CD4-positive, alpha-beta T cell (primary cell): ENCODE data around the gene TIMM10. TPM values are rescaled to one million over a fixed set of nuclear protein-coding genes. Genes with fewer than 3 reads are reported as not detected.
A peak's percentile ranks its signal among the peaks of the same experiment; 100 is the strongest.

Source experiments
- ATAC-seq: fragments of 200-7000 bp; cut with Tn5 transposase; one replicate; pipeline ENCODE4 v1.10.0; 2022; ENCODE audit warnings: mild to moderate bottlenecking; ENCODE audit not compliant: poor library complexity
- CTCF ChIA-PET: fragments of 350-600 bp; sonication (Branson Sonifier 250); formaldehyde crosslinking; loops from one replicate; lab custom pipeline; 2021; ENCODE audit warnings: antibody characterized with exemption, inconsistent platforms; lab: Charles Lee
- POLR2A ChIA-PET: fragments of 350-600 bp; sonication (Branson Sonifier 250); formaldehyde crosslinking; loops from one replicate; lab custom pipeline; 2021; ENCODE audit warnings: antibody characterized with exemption, inconsistent platforms; lab: Charles Lee
- DNase-seq, 14 experiments: peaks; one replicate each; pipeline ENCODE4 v3.0.0-alpha.2; 2013 to 2020; ENCODE audit warnings: mixed read lengths in 2 of 14
- H3K27ac ChIP-seq, 2 donors: one replicate each; pipeline versions ENCODE4 v1.5.1 to v1.7.0; 2013; ENCODE audit warnings: low read length in 2 of 2, low read depth in 1 of 2, mild to moderate bottlenecking in 1 of 2
- H3K27me3 ChIP-seq, 2 experiments: 1 replicate in 1 of 2; 2 replicates in 1 of 2; pipeline versions ENCODE4 v1.6.1 to v1.7.0; 2013; ENCODE audit warnings: low read length in 2 of 2, control low read depth in 1 of 2, mild to moderate bottlenecking in 1 of 2, moderate library complexity in 1 of 2; ENCODE audit not compliant: insufficient read depth in 2 of 2, control insufficient read depth in 1 of 2
- H3K36me3 ChIP-seq: one replicate; pipeline ENCODE4 v1.6.1; 2013; ENCODE audit warnings: low read length, control low read depth; ENCODE audit not compliant: insufficient read depth
- H3K4me1 ChIP-seq: one replicate; pipeline ENCODE4 v1.6.1; 2013; ENCODE audit warnings: low read length, control low read depth; ENCODE audit not compliant: insufficient read depth
- H3K4me3 ChIP-seq: one replicate; pipeline ENCODE4 v1.5.1; 2013; ENCODE audit warnings: mild to moderate bottlenecking, low read length, moderate library complexity
- H3K9me3 ChIP-seq, 2 experiments: 1 replicate in 1 of 2; 2 replicates in 1 of 2; pipeline versions ENCODE4 v1.6.1 to v1.7.0; 2013; ENCODE audit warnings: low read length in 2 of 2, mild to moderate bottlenecking in 2 of 2, control low read depth in 1 of 2, moderate library complexity in 1 of 2; ENCODE audit not compliant: control insufficient read depth in 1 of 2, insufficient read depth in 1 of 2
- H3K27ac Mint-ChIP-seq: one replicate; pipeline ENCODE4 v1.8.0; 2020; ENCODE audit warnings: mixed read lengths
- H3K27me3 Mint-ChIP-seq: one replicate; pipeline ENCODE4 v1.8.0; 2021; ENCODE audit warnings: mixed read lengths
- H3K36me3 Mint-ChIP-seq: one replicate; pipeline ENCODE4 v1.8.0; 2021; ENCODE audit warnings: low read depth, mixed read lengths
- H3K4me1 Mint-ChIP-seq: one replicate; pipeline ENCODE4 v1.8.0; 2021; ENCODE audit warnings: low read depth, mixed read lengths
- H3K4me3 Mint-ChIP-seq: one replicate; pipeline ENCODE4 v1.8.0; 2020; ENCODE audit warnings: mild to moderate bottlenecking, mixed read lengths
- H3K9me3 Mint-ChIP-seq: one replicate; pipeline ENCODE4 v1.8.0; 2020; ENCODE audit warnings: mixed read lengths
- intact Hi-C, 2 experiments: fragments of 100-400 bp; cut with DNase I in 1 of 2; cut with micrococcal nuclease in 1 of 2; formaldehyde crosslinking; loops; one replicate each; pipeline versions ENCODE4 v1.15.1 to v1.9.0; 2023 to 2025; cut with DNase I, micrococcal nuclease
- total RNA-seq, 174 experiments: library from RNA in 2 of 174; stranded (reverse) in 2 of 174; gene quantifications; one replicate each; pipeline ENCODE4 v1.2.3 and lab custom pipeline; 2021 to 2026
- TF ChIP-seq, protein P1 (sequence below): fragments of 200-600 bp; IDR thresholded peaks from one replicate; pipeline ENCODE4 v1.8.0; 2022; ENCODE audit warnings: antibody characterized with exemption, mild to moderate bottlenecking

TIMM10 gene
- total RNA-seq, 2 experiments from 2014 or later: 28.0 TPM

DNA sequence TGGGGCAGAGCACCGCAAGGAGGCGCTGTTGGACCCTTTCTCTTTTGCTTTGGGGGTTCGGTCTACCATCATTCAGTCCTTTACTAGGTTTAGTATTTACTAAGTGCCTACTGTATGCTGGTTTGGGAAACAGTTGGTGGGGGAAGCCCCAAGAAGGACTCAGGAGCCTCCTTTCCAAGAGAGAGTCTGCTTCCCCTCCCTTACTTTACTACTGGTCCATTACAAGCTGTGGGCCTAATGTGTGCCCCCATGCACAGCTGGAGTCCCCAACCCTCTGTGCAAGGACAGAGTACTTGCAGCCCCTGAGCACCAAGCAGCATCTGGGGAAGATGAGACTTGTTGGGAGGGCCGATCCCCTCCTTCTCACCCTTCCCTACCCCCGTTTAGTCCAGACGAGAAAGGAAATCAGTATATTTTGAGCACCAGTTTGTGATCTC lies 37.8 kb upstream of the TIMM10 start:
- ChIA-PET CTCF (interaction anchor here (0.6 to 2.5 kb wide), 23 partner anchors 9 to 232 kb away, joined by 3 to 47 read pairs (median 4); partner anchors contain the start of genes CLP1, MED19, TIMM10 and TMX2), POLR2A (interaction anchor here (0.6 to 3.5 kb wide), 13 partner anchors 38 to 243 kb away, joined by 3 to 34 read pairs (median 4); partner anchors contain the start of genes MED19, SSRP1, TIMM10 and TMX2)
- TF ChIP-seq, protein P1, sequence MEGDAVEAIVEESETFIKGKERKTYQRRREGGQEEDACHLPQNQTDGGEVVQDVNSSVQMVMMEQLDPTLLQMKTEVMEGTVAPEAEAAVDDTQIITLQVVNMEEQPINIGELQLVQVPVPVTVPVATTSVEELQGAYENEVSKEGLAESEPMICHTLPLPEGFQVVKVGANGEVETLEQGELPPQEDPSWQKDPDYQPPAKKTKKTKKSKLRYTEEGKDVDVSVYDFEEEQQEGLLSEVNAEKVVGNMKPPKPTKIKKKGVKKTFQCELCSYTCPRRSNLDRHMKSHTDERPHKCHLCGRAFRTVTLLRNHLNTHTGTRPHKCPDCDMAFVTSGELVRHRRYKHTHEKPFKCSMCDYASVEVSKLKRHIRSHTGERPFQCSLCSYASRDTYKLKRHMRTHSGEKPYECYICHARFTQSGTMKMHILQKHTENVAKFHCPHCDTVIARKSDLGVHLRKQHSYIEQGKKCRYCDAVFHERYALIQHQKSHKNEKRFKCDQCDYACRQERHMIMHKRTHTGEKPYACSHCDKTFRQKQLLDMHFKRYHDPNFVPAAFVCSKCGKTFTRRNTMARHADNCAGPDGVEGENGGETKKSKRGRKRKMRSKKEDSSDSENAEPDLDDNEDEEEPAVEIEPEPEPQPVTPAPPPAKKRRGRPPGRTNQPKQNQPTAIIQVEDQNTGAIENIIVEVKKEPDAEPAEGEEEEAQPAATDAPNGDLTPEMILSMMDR: peak; percentile 88
- peak overlapping the region; percentile 95 for H3K4me3 ChIP-seq
- no peaks in the 10 kb centered on the region for H3K9me3 ChIP-seq
- peak; percentile 7 for ATAC-seq
- no peaks in the 10 kb centered on the region for H3K27me3 ChIP-seq
- DNase-seq: peak in 9 of 14 experiments; percentile 2 to 95 (median 90)
- Mint-ChIP-seq H3K9me3 (no peaks in the 10 kb centered on the region), H3K4me3 (peak overlapping the region; percentile 100), H3K36me3 (peaks cover 28% of the 10 kb centered on the region), H3K4me1 (peaks cover 50% of the 10 kb centered on the region), H3K27ac (peak overlapping the region; percentile 92), H3K27me3 (no peaks in the 10 kb centered on the region)
- peak overlapping the region; percentile 79 to 80 for H3K27ac ChIP-seq
- intact Hi-C loops: loop anchor here (1.0 to 10.0 kb wide), 6 partner anchors 73 to 1569 kb away; no protein-coding TSS in a partner anchor
- peaks cover 5% of the 10 kb centered on the region for H3K36me3 ChIP-seq
- peaks cover 30% of the 10 kb centered on the region for H3K4me1 ChIP-seq

DNA sequence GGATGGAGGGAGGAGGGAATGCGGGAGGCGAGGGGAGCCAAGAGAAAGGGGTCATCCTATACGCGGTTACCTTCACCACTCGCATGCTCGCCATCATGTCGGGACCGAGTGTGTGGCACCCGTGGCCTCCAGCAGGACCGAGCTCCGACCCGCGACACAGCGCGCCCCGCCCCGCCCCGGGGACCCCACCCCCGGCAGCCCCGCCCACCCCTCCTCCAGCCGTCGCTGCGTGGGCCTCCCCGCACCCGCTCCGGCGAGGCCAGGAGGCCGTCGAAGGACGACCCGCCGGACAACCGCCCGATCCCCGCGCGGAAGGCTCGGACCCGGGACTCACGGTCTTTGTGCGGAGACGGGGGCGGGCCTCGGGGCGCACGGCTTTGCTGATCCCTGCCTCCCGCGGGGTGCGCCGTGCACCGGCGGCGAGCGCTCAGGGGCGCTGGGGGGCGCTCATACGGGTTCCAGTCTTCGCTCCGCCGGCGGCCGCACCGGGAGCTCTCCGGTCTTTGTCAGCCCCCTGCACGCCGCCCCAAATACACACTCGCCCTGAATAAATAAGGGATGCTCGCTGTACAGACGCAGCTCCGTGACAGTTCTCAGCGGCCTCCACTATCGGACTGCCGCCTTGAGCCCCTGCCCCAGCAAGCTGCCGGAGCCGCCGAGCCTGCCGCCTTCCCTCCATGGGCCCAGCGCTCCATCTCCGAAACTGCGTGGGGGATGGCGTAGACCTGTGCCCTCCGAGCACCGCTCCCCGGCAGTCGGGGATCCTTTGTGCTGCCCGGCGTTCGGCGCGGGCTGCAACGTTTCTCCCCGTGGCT lies 37.2 kb upstream of the TIMM10 start, which contains the start of gene UBE2L6:
Gene UBE2L6, minus strand, starts transcription at position 158 of the 815 bp plus-strand sequence. Its CDS starts 61 bp downstream, at position 97.
- ChIA-PET POLR2A (interaction anchor here (0.7 to 3.5 kb wide), 16 partner anchors 36 to 242 kb away, joined by 3 to 34 read pairs (median 4); partner anchors contain the start of genes SSRP1, TIMM10, TNKS1BP1 and YPEL4), CTCF (interaction anchor here (0.6 to 2.5 kb wide), 24 partner anchors 8 to 232 kb away, joined by 3 to 47 read pairs (median 4); partner anchors contain the start of genes CLP1, MED19, TIMM10 and TMX2)
- peak within 1 kb of the TSS; percentile 95 for H3K4me3 ChIP-seq
- peak within 1 kb of the TSS; percentile 80 to 82 for H3K27ac ChIP-seq
- peaks cover 53% of the 10 kb centered on the region for H3K4me1 Mint-ChIP-seq
- no peaks in the 10 kb centered on the region for H3K27me3 ChIP-seq
- TF ChIP-seq, protein P1: no peak
- H3K4me3 Mint-ChIP-seq: peak within 1 kb of the TSS; percentile 100
- H3K36me3 Mint-ChIP-seq: peaks cover 31% of the 10 kb centered on the region
- ATAC-seq (peak; percentile 76), DNase-seq (peak; percentile 35 to 94 (median 74))
- peaks cover 33% of the 10 kb centered on the region for H3K4me1 ChIP-seq
- H3K9me3 ChIP-seq: no peaks in the 10 kb centered on the region
- H3K36me3 ChIP-seq: peaks cover 5% of the 10 kb centered on the region
- peak within 1 kb of the TSS; percentile 92 for H3K27ac Mint-ChIP-seq
- H3K9me3 Mint-ChIP-seq: no peaks in the 10 kb centered on the region
- no peaks in the 10 kb centered on the region for H3K27me3 Mint-ChIP-seq
- intact Hi-C loops: loop anchor here (1.0 to 10.0 kb wide), 10 partner anchors 37 to 1570 kb away; partner anchors contain the start of genes TIMM10 (in 2 of the 2), MED19 (in 1 of the 2) and TMX2 (in 1 of the 2)

- ChIA-PET POLR2A (interaction anchor here (0.7 to 3.5 kb wide), 11 partner anchors 35 to 242 kb away, joined by 3 to 34 read pairs (median 7); partner anchors contain the start of genes SSRP1, TNKS1BP1 and YPEL4), CTCF (interaction anchor here (0.9 to 2.5 kb wide), 13 partner anchors 23 to 233 kb away, joined by 3 to 47 read pairs (median 6); partner anchors contain the start of genes TIMM10 and YPEL4)
- Histone ChIP-seq H3K9me3 (no peaks in the 10 kb centered on the region), H3K36me3 (peaks cover 8% of the 10 kb centered on the region), H3K4me1 (peaks cover 39% of the 10 kb centered on the region), H3K27me3 (no peaks in the 10 kb centered on the region), H3K27ac (peak overlapping the region; percentile 80 to 82), H3K4me3 (peak overlapping the region; percentile 95)
- no peaks in the 10 kb centered on the region for H3K9me3 Mint-ChIP-seq
- TF ChIP-seq, protein P1: no peak
- peaks cover 56% of the 10 kb centered on the region for H3K4me1 Mint-ChIP-seq
- H3K27me3 Mint-ChIP-seq: no peaks in the 10 kb centered on the region
- peaks cover 36% of the 10 kb centered on the region for H3K36me3 Mint-ChIP-seq
- H3K27ac Mint-ChIP-seq: peak overlapping the region; percentile 92
- DNase-seq (peak in 9 of 14 experiments; percentile 18 to 69 (median 41)), ATAC-seq (peak; percentile 17)
- peak overlapping the region; percentile 96 for H3K4me3 Mint-ChIP-seq
- intact Hi-C loops: loop anchor here (1.0 to 10.0 kb wide), 7 partner anchors 36 to 1570 kb away; partner anchors contain the start of genes TIMM10 (in 2 of the 2), MED19 (in 1 of the 2) and TMX2 (in 1 of the 2)
Observed at GRCh38 chr11:57566905-57567514, 36.5 kb upstream of the TIMM10 start.
